Smooth muscle cell (in vitro differentiated cells): ENCODE results near the gene FFAR4. TPM values are rescaled to one million over a fixed set of nuclear protein-coding genes. Genes with fewer than 3 reads are reported as not detected.
A peak's percentile ranks its signal among the peaks of the same experiment; 100 is the strongest.

Experiments used
- DNase-seq: peaks from one replicate; lab custom pipeline; 2025; ENCODE audit not compliant: unreplicated experiment; lab: John Stamatoyannopoulos, UW
- H2AFZ ChIP-seq: fragments of 200-600 bp; sonication (generic); 2 replicates; pipeline ENCODE4 v1.6.0; 2016; ENCODE audit warnings: antibody characterized with exemption, low read depth, mild to moderate bottlenecking
- H3F3A ChIP-seq: fragments of 200-600 bp; sonication (generic); 2 replicates; pipeline ENCODE4 v1.6.0; 2017; ENCODE audit warnings: antibody characterized with exemption, low read depth
- H3K27ac ChIP-seq: fragments of 200-600 bp; sonication (generic); 2 replicates; pipeline ENCODE4 v1.5.1; 2016; ENCODE audit warnings: low read depth, mild to moderate bottlenecking
- H3K27me3 ChIP-seq: fragments of 200-600 bp; sonication (generic); 2 replicates; pipeline ENCODE4 v1.6.1; 2016; ENCODE audit warnings: low read depth, mild to moderate bottlenecking
- H3K36me3 ChIP-seq: fragments of 200-600 bp; sonication (generic); 2 replicates; pipeline ENCODE4 v1.5.1; 2016; ENCODE audit warnings: low read depth
- H3K4me1 ChIP-seq: fragments of 200-600 bp; sonication (generic); 2 replicates; pipeline ENCODE4 v1.5.1; 2016; ENCODE audit warnings: low read depth
- H3K4me2 ChIP-seq: fragments of 200-600 bp; sonication (generic); 2 replicates; pipeline ENCODE4 v1.6.0; 2016; ENCODE audit warnings: mild to moderate bottlenecking
- H3K4me3 ChIP-seq: fragments of 200-600 bp; sonication (generic); 2 replicates; pipeline ENCODE4 v1.5.1; 2016; ENCODE audit warnings: mild to moderate bottlenecking
- H3K79me2 ChIP-seq: fragments of 200-600 bp; sonication (generic); 2 replicates; pipeline ENCODE4 v1.6.0; 2016; ENCODE audit warnings: low read depth, mild to moderate bottlenecking
- H3K9ac ChIP-seq: fragments of 200-600 bp; sonication (generic); 2 replicates; pipeline ENCODE4 v1.6.0; 2016; ENCODE audit warnings: low read depth
- H3K9me3 ChIP-seq: fragments of 200-600 bp; sonication (generic); replicated peaks from 2 replicates; pipeline ENCODE4 v1.5.1; 2016; ENCODE audit warnings: low read depth
- H4K20me1 ChIP-seq: fragments of 200-600 bp; sonication (generic); 2 replicates; pipeline ENCODE4 v1.6.0; 2016; ENCODE audit warnings: low read depth
- WGBS: methylation state at CpG from one replicate; pipeline ENCODE4 v1.1.7; 2016; ENCODE audit warnings: low lambda C conversion rate; 5-methylcytosine and 5-hydroxymethylcytosine counted together
- polyA plus RNA-seq: library from polyadenylated mRNA; unstranded; fragments of >200 nt; fragmentation: Nextera tagmentation; extraction: Ambion mirVana; gene quantifications from 2 replicates; pipeline ENCODE4 v1.2.1, GENCODE V29; 2016
- total RNA-seq: library from RNA; depleted of rRNA; stranded (reverse); fragments of >200 nt; gene quantifications from 2 replicates; pipeline ENCODE4 v1.2.3, GENCODE V29; 2014
- TF ChIP-seq, protein P1 (sequence below): fragments of 200-600 bp; sonication (generic); IDR thresholded peaks from 2 replicates; pipeline ENCODE4 v1.5.1; 2017; ENCODE audit warnings: borderline replicate concordance, mild to moderate bottlenecking, antibody characterized with exemption; ENCODE audit not compliant: insufficient read depth, poor library complexity, severe bottlenecking

Gene FFAR4
- total and polyA plus RNA-seq, 2 experiments from 2014 or later: not detected

DNA sequence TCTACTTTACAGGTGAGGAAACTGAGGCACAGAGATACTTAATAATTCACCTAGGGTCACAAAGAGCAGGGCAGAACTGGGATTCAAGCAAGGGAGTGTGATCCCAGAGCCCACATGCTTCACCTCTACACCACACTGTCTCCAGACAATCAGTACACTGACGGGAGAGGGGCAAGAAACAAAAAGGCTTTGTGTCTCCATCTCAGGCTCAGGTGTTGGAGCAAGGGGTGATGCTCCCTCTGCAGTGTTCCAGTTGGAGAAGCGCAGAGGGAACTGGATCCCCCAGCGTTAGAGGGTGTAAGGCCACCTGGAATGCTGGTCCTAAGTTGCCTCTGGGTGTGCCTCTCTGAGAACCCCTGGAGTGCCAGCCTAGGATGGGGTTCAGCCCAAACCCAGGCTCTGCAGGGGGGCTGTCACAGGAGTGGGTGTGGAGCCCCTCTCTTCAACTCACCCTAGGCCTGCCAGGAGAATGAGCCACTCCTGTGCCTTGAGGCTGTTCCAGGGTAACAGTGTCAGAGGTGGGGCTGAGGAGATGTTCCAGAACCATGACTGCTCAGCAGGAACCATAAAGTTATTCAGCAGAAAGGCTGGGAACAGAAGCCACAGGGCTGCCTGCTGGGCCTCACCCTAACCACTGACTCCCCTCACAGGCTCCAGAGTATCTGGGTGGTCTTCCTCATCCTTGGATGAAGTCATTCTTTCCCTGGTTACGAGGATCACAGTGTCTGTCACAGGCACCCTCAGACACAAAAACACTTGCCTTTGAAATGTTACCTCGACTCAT is 29.1 kb downstream of the FFAR4 start:
- H3K9ac ChIP-seq: no peak overlapping the region
- no peaks in the 10 kb centered on the region for H3K9me3 ChIP-seq
- peaks cover 17% of the 10 kb centered on the region for H3K27me3 ChIP-seq
- H3K4me2 ChIP-seq: no peak overlapping the region
- no peaks in the 10 kb centered on the region for H4K20me1 ChIP-seq
- H3K36me3 ChIP-seq: no peaks in the 10 kb centered on the region
- H2AFZ ChIP-seq: no peak overlapping the region
- H3F3A ChIP-seq: no peaks in the 10 kb centered on the region
- H3K79me2 ChIP-seq: no peaks in the 10 kb centered on the region
- no peak overlapping the region for H3K27ac ChIP-seq
- no peak for DNase-seq
- TF ChIP-seq, protein P1, sequence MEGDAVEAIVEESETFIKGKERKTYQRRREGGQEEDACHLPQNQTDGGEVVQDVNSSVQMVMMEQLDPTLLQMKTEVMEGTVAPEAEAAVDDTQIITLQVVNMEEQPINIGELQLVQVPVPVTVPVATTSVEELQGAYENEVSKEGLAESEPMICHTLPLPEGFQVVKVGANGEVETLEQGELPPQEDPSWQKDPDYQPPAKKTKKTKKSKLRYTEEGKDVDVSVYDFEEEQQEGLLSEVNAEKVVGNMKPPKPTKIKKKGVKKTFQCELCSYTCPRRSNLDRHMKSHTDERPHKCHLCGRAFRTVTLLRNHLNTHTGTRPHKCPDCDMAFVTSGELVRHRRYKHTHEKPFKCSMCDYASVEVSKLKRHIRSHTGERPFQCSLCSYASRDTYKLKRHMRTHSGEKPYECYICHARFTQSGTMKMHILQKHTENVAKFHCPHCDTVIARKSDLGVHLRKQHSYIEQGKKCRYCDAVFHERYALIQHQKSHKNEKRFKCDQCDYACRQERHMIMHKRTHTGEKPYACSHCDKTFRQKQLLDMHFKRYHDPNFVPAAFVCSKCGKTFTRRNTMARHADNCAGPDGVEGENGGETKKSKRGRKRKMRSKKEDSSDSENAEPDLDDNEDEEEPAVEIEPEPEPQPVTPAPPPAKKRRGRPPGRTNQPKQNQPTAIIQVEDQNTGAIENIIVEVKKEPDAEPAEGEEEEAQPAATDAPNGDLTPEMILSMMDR: no peak
- H3K4me3 ChIP-seq: no peak overlapping the region
- WGBS: 63% methylated on average over 5 of the region's 5 CpGs
- peaks cover 6% of the 10 kb centered on the region for H3K4me1 ChIP-seq

DNA sequence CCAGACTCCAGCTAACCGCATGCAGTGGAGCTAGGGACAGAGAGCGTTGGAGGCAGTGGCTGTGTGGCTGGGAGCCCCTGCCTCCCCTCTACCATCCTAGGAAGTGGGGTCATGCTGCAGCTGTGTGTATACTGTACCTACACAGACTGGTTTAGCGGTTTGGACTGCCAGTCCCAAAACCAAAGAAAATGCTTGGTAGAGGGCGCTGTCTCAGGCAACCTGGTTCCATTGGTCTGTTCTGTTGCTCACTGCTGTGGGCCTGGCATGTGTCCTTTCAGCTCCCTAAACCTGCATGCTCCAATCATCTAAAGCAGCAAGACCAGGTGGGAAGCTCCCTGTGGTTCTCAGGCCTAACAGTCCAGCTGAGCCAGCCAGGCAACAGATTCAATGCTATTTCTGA is 30.1 kb downstream of the FFAR4 start:
- Histone ChIP-seq H3K4me3 (no peak overlapping the region), H4K20me1 (no peaks in the 10 kb centered on the region), H3K27me3 (peaks cover 27% of the 10 kb centered on the region), H3K4me2 (no peak overlapping the region), H3F3A (no peaks in the 10 kb centered on the region), H3K79me2 (no peaks in the 10 kb centered on the region), H3K9me3 (no peaks in the 10 kb centered on the region), H3K36me3 (no peaks in the 10 kb centered on the region), H2AFZ (no peak overlapping the region), H3K9ac (no peak overlapping the region), H3K27ac (peak overlapping the region; percentile 35), H3K4me1 (peaks cover 7% of the 10 kb centered on the region)
- WGBS: 75% methylated on average over 4 of the region's 4 CpGs
- no peak for DNase-seq
- TF ChIP-seq, protein P1: peak; percentile 12

DNA sequence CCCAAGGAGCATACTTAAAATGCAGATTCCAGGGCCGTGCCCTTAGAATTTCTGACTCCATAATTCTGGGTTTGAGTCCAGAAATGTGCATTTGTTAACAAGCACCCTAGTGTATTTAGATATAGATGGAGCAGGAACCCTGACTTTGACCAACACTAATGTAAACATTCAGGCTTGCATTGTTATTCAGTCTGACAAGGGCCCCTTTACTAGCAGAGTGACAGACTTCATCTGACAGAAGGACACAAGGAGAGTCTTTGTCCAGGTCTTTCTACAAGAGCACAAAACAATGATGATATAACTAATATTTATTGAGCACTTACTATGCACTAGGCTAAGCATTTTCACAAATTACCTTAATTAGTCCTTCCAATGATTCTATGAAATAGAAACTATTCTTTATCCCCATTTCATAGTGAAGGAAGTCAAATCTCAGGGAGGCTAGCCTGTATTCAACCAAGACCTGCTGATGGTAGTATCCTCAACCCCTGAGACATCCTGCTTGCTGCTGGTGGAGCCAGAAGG is 30.7 kb downstream of the FFAR4 start:
- H3K9me3 ChIP-seq: no peaks in the 10 kb centered on the region
- WGBS: 96% methylated on average over 1 of the region's 1 CpG
- H3K27ac ChIP-seq: no peak overlapping the region
- H3F3A ChIP-seq: no peaks in the 10 kb centered on the region
- H2AFZ ChIP-seq: no peak overlapping the region
- no peaks in the 10 kb centered on the region for H3K36me3 ChIP-seq
- peaks cover 13% of the 10 kb centered on the region for H3K4me1 ChIP-seq
- TF ChIP-seq, protein P1: no peak
- H3K4me2 ChIP-seq: no peak overlapping the region
- H3K4me3 ChIP-seq: no peak overlapping the region
- no peak for DNase-seq
- H4K20me1 ChIP-seq: no peaks in the 10 kb centered on the region
- no peak overlapping the region for H3K9ac ChIP-seq
- H3K27me3 ChIP-seq: peaks cover 33% of the 10 kb centered on the region
- H3K79me2 ChIP-seq: no peaks in the 10 kb centered on the region
